H9 (cell line): Measurements from ENCODE around the gene PNPLA7. TPM values are rescaled to one million over a fixed set of nuclear protein-coding genes. Genes with fewer than 3 reads are reported as not detected.

ENCODE experiments used
- DNase-seq: peaks from one replicate; pipeline ENCODE4 v3.0.0-alpha.2; 2017
- H2AFZ ChIP-seq: one replicate; pipeline ENCODE4 v1.6.1; 2013; ENCODE audit warnings: mild to moderate bottlenecking, low read length, control low read depth, moderate library complexity
- H2AK5ac ChIP-seq: 2 replicates; pipeline ENCODE4 v1.6.1; 2013; ENCODE audit warnings: low read length, control low read depth, mixed read lengths; ENCODE audit not compliant: insufficient read length
- H2BK120ac ChIP-seq: one replicate; pipeline ENCODE4 v1.6.1; 2013; ENCODE audit warnings: low read depth, mild to moderate bottlenecking, low read length, control low read depth, inconsistent platforms; ENCODE audit not compliant: poor library complexity, severe bottlenecking
- H2BK12ac ChIP-seq: 2 replicates; pipeline ENCODE4 v1.6.1; 2013; ENCODE audit warnings: low read length, control low read depth, mixed read lengths, low read depth; ENCODE audit not compliant: insufficient read length
- H2BK15ac ChIP-seq: 2 replicates; pipeline ENCODE4 v1.6.1; 2013; ENCODE audit warnings: low read depth, low read length, control low read depth
- H2BK20ac ChIP-seq: one replicate; pipeline ENCODE4 v1.6.1; 2013; ENCODE audit warnings: low read depth, mild to moderate bottlenecking, low read length, control low read depth, inconsistent platforms; ENCODE audit not compliant: poor library complexity, severe bottlenecking
- H2BK5ac ChIP-seq: 2 replicates; pipeline ENCODE4 v1.6.1; 2013; ENCODE audit warnings: low read length, control low read depth, mixed read lengths; ENCODE audit not compliant: insufficient read length
- H3K14ac ChIP-seq: 2 replicates; pipeline ENCODE4 v1.6.1; 2013; ENCODE audit warnings: low read length, control low read depth; ENCODE audit not compliant: insufficient read depth
- H3K18ac ChIP-seq: 2 replicates; pipeline ENCODE4 v1.6.1; 2013; ENCODE audit warnings: low read depth, mild to moderate bottlenecking, mixed read lengths, low read length, control low read depth; ENCODE audit not compliant: insufficient read length
- H3K23ac ChIP-seq: 2 replicates; pipeline ENCODE4 v1.6.1; 2013; ENCODE audit warnings: low read length, control low read depth, mixed read lengths, low read depth; ENCODE audit not compliant: insufficient read length
- H3K23me2 ChIP-seq: 2 replicates; pipeline ENCODE4 v1.6.1; 2013; ENCODE audit warnings: low read depth, mild to moderate bottlenecking, mixed read lengths, low read length, control low read depth; ENCODE audit not compliant: insufficient read length, poor library complexity, severe bottlenecking
- H3K27ac ChIP-seq: 2 replicates; pipeline ENCODE4 v1.5.1; 2013; ENCODE audit warnings: low read length, control low read depth, mixed read lengths, low read depth; ENCODE audit not compliant: insufficient read length
- H3K27me3 ChIP-seq: 2 replicates; pipeline ENCODE4 v1.6.1; 2013; ENCODE audit warnings: low read length, control low read depth, inconsistent platforms; ENCODE audit not compliant: insufficient read depth
- H3K4ac ChIP-seq: 2 replicates; pipeline ENCODE4 v1.6.1; 2013; ENCODE audit warnings: low read depth, mild to moderate bottlenecking, control low read depth, inconsistent platforms, low read length, moderate library complexity
- H3K4me1 ChIP-seq: 2 replicates; pipeline ENCODE4 v1.6.1; 2013; ENCODE audit warnings: low read length, control low read depth, inconsistent platforms; ENCODE audit not compliant: insufficient read depth
- H3K4me2 ChIP-seq: 2 replicates; pipeline ENCODE4 v1.6.1; 2013; ENCODE audit warnings: low read length, control low read depth, mixed read lengths; ENCODE audit not compliant: insufficient read length, insufficient read depth
- H3K56ac ChIP-seq: 2 replicates; pipeline ENCODE4 v1.6.1; 2013; ENCODE audit warnings: low read depth, mild to moderate bottlenecking, mixed read lengths, low read length, control low read depth; ENCODE audit not compliant: insufficient read length
- H3K79me1 ChIP-seq: 2 replicates; pipeline ENCODE4 v1.6.1; 2013; ENCODE audit warnings: low read depth, mild to moderate bottlenecking, moderate library complexity, low read length, control low read depth, inconsistent platforms; ENCODE audit not compliant: insufficient read depth, poor library complexity, severe bottlenecking
- H3K79me2 ChIP-seq: 2 replicates; pipeline ENCODE4 v1.6.1; 2013; ENCODE audit warnings: low read length, control low read depth, inconsistent platforms; ENCODE audit not compliant: insufficient read depth
- H3K9ac ChIP-seq: 2 replicates; pipeline ENCODE4 v1.6.1; 2013; ENCODE audit warnings: low read length, control low read depth, mixed read lengths; ENCODE audit not compliant: insufficient read length; ENCODE audit errors: extremely low read depth
- H3K9me3 ChIP-seq: one replicate; pipeline ENCODE4 v1.6.1; 2013; ENCODE audit warnings: low read depth, low read length, inconsistent platforms; ENCODE audit not compliant: control insufficient read depth
- H3T11ph ChIP-seq: one replicate; pipeline ENCODE4 v1.6.1; 2013; ENCODE audit warnings: mild to moderate bottlenecking, low read length, control low read depth, inconsistent platforms
- H4K20me1 ChIP-seq: one replicate; pipeline ENCODE4 v1.6.1; 2013; ENCODE audit not compliant: control insufficient read depth, insufficient read length, insufficient read depth
- H4K5ac ChIP-seq: 2 replicates; pipeline ENCODE4 v1.6.1; 2013; ENCODE audit warnings: low read depth, mild to moderate bottlenecking, mixed read lengths, low read length, control low read depth; ENCODE audit not compliant: insufficient read length
- H4K8ac ChIP-seq: replicated peaks from 2 replicates; pipeline ENCODE4 v1.6.1; 2013; ENCODE audit warnings: low read length, control low read depth, mixed read lengths, low read depth; ENCODE audit not compliant: insufficient read length
- H4K91ac ChIP-seq: 2 replicates; pipeline ENCODE4 v1.6.1; 2013; ENCODE audit warnings: low read depth, mild to moderate bottlenecking, moderate library complexity, mixed read lengths, low read length, control low read depth; ENCODE audit not compliant: insufficient read length
- H3K27ac Mint-ChIP-seq, 3 experiments: 2 replicates in 2 of 3; 3 replicates in 1 of 3; pipeline ENCODE4 v1.8.0; 2020 to 2021; ENCODE audit warnings: mixed read lengths in 3 of 3, mild to moderate bottlenecking in 1 of 3, moderate library complexity in 1 of 3
- H3K27me3 Mint-ChIP-seq: 2 replicates; pipeline ENCODE4 v1.8.0; 2021; ENCODE audit warnings: low read depth, mild to moderate bottlenecking, moderate library complexity, mixed read lengths
- H3K36me3 Mint-ChIP-seq, 3 experiments: 2 replicates in 2 of 3; 3 replicates in 1 of 3; pipeline ENCODE4 v1.8.0; 2020 to 2021; ENCODE audit warnings: low read depth in 3 of 3, mixed read lengths in 3 of 3; ENCODE audit not compliant: insufficient read depth in 1 of 3
- H3K4me1 Mint-ChIP-seq, 2 experiments: 2 replicates each; pipeline ENCODE4 v1.8.0; 2020; ENCODE audit warnings: mixed read lengths in 2 of 2
- H3K4me3 Mint-ChIP-seq, 2 experiments: 2 replicates in 1 of 2; 3 replicates in 1 of 2; pipeline ENCODE4 v1.8.0; 2020 to 2021; ENCODE audit warnings: mild to moderate bottlenecking in 2 of 2, mixed read lengths in 2 of 2, moderate library complexity in 1 of 2
- H3K9me3 Mint-ChIP-seq, 2 experiments: 2 replicates in 1 of 2; 3 replicates in 1 of 2; pipeline ENCODE4 v1.8.0; 2020; ENCODE audit warnings: mild to moderate bottlenecking in 2 of 2, mixed read lengths in 2 of 2, moderate library complexity in 1 of 2
- CTCF ChIP-seq: fragments of 200-600 bp; sonication (generic); conservative IDR thresholded peaks from 3 replicates; pipeline ENCODE4 v1.8.0; 2021; ENCODE audit warnings: antibody characterized with exemption, mild to moderate bottlenecking
- whole genome bisulfite sequencing: extraction: QIAGEN DNeasy Blood & Tissue Kit; methylation state at CpG from one replicate; pipeline ENCODE4 v1.1.7; 2013; ENCODE audit warnings: missing lambda C conversion rate, low lambda C conversion rate, mixed read lengths; ENCODE audit not compliant: insufficient read length; ENCODE audit errors: extremely low coverage; 5-methylcytosine and 5-hydroxymethylcytosine counted together
- total RNA-seq: library from RNA; stranded (reverse); gene quantifications from 2 replicates; pipeline ENCODE4 v1.2.1, GENCODE V29; 2021

The PNPLA7 gene
- total RNA-seq, 1 experiment from 2014 or later, result 1.8 TPM

- Histone ChIP-seq H3K9me3 (peaks cover 3% of the 10 kb centered on the region), H3K4ac (no peak overlapping the region), H4K20me1 (no peaks in the 10 kb centered on the region), H3K14ac (no peak overlapping the region; the same call in 1 of the 2 replicates), H3K27ac (no peak overlapping the region), H3K18ac (no peak overlapping the region), H3K27me3 (no peaks in the 10 kb centered on the region), H3K56ac (no peak overlapping the region), H2BK120ac (no peak overlapping the region), H4K8ac (no peak overlapping the region), H3K79me2 (no peaks in the 10 kb centered on the region), H3K79me1 (no peaks in the 10 kb centered on the region), H3K4me1 (no peaks in the 10 kb centered on the region), H3K9ac (no peak overlapping the region), H3K23me2 (no peaks in the 10 kb centered on the region), H2AK5ac (no peak overlapping the region), H2BK15ac (no peak overlapping the region), H3K23ac (no peak overlapping the region), H2BK20ac (no peak overlapping the region), H2BK12ac (no peak overlapping the region), H3K4me2 (no peak overlapping the region), H4K5ac (no peak overlapping the region), H2AFZ (no peak overlapping the region), H2BK5ac (no peak overlapping the region), H3T11ph (no peak overlapping the region), H4K91ac (no peak overlapping the region)
- Mint-ChIP-seq H3K4me3 (no peak overlapping the region), H3K27me3 (peaks cover 17% of the 10 kb centered on the region), H3K4me1 (peaks cover 4 to 5% of the 10 kb centered on the region in 2 experiments; a peak in 3 of 4 replicates), H3K27ac (no peak overlapping the region), H3K9me3 (peaks cover 18 to 19% of the 10 kb centered on the region in 2 experiments), H3K36me3 (peaks cover 0 to 12% (median 6%) of the 10 kb centered on the region in 3 experiments; a peak in 4 of 7 replicates)
- no peak for TF ChIP-seq CTCF
- no CpG with 5 or more reads among the region's 11 CpGs for WGBS
- no peak for DNase-seq
These were observed 71.6 kb downstream of the PNPLA7 start for GRCh38 chr9:137478613-137478961.
